ENCODE measurements around the gene EXOC7. TPM values are rescaled to one million over a fixed set of nuclear protein-coding genes. Genes with fewer than 3 reads are reported as not detected.
"Not testable (repeated sequence)": the region's sequence is repeated elsewhere in the genome, so short reads cannot be mapped to it uniquely, and the experiment has no call there.

Gene EXOC7
- total RNA-seq, 1 donor from 2014 or later = 132 TPM

DNA sequence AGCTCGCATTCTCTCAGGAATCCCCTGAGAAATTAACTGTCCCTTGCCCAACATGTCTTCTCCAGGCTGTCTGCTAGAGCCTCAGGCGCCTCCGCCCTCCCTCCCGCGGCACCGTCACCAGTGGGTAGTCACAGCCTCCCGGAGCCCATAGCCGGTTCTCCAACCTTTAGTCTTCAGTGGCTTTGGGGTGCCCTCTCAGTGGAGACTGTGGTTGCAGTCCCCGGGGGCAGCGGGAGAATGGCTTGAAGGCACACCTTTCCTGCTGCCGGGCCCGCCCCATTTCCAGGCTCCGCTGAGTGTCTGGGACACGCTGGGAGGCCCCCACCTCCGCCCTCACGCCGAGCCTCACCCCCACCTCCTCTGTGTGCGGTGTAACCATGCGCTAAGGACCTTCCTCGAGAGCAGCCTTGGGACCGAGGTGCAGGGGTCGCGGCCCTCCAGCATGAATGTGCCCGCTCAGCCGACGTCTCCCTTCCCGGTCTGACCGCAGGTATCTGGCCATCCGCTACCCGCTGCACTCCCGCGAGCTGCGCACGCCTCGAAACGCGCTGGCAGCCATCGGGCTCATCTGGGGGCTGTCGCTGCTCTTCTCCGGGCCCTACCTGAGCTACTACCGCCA, 27.3 kb downstream of the EXOC7 start:
- intact Hi-C loops (cut with micrococcal nuclease) = no loop called here

DNA sequence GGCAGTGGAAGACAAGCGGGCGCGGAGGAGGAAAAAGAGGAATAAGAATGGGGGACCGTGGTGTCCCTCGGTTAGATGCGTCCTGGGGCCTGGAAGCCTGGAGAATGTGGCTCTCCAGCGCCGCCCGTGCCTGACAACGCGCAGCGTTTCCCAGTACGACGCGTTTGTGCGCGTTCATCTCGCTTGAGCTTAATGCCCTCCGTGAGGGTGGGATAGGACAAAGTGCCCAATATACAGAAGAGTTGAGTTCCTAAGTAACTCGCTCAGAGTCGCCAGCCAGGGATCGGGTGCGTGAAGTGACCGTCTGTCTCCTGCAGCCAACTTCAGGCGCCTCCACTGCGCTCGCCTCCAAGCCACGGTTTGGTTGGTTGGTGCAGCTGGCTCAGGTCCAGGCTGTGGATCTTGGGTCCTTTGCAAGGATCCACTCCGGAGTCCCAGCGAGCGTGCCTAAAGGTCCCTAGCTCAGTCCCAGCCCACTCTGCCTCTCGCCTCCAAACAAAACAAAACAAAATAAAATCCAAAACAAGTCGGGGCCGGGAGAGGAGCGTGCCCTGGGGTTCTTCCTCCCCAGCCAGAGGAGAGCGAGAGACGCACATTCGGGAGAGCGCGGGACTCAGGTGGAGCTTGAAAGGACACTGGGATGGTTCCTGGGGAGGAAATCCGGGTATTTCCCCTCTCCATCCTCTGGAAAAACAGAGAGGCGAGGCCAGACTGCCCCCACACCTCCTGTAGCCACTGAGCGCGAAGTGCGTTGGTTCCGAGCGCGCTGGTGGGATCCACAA, 28.0 kb downstream of the EXOC7 start:
- intact Hi-C loops (cut with micrococcal nuclease) = no loop called here

DNA sequence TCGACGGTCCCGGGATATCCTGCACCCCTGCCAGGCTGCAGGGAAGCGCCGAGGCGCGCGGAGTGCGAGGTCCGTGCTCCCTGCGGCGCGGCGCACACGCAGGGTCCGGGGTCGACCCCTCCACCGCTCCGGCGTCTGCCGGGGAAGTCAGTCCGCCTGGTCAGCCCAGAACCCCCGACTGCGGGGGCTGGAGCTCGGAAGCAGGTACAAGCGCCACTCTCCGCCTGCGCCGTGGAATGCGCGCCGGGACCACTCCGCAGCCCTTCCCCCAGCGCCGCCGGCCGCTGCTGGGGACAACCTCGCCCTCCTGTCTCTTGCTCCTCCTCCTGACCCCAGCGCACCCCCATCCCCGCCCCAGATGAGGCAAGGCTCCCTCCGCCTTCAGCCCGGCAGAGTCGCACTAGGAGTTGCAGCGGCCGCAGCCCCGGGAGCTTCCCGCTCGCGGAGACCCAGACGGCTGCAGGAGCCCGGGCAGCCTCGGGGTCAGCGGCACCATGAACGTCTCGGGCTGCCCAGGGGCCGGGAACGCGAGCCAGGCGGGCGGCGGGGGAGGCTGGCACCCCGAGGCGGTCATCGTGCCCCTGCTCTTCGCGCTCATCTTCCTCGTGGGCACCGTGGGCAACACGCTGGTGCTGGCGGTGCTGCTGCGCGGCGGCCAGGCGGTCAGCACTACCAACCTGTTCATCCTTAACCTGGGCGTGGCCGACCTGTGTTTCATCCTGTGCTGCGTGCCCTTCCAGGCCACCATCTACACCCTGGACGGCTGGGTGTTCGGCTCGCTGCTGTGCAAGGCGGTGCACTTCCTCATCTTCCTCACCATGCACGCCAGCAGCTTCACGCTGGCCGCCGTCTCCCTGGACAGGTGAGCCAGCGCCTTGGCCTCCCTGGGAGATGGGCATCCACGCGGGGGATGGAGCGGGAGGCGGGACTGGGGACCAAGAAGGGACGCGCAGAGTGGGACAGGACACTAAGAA, 28.9 kb downstream of the EXOC7 start, which contains the start of gene GALR2:
GALR2 (plus strand) TSS at position 392 of the 974 bp plus-strand sequence; CDS start at position 495, 103 bp downstream.
- intact Hi-C loops (cut with micrococcal nuclease) = no loop called here

DNA sequence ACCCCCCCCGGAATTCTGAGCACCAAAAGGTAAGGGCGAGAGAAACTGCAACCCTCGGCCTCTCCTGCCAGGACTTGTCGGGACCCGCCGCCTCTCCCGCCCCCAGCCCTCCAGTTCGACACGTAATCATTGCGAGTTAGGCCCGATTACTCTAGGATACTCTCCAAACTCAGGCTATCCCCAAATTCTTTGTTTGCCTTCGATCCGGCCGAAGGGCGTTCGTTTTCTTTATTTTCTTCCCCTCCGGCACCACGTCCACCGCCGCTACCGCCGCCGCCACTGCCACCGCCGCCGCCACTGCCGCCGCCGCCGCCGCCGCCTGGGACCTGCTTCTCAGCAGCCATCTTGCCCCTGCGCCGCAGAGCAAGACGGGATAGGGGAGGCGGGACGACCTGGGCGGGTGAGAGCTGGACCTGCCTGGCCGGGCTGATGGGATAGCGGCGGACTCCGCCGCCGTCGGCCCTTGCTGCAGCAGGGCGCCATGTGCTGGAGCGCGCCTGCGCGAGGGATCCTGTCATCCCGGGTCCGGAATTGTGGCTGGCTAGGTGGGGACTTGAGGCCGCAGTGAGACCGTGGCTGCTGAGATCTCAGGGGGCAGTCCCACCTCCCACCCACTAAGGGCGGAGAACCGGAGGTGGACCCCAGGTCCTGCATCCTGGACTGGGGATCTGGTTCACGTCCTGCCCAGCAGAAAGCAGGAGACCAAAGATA, 31.3 kb downstream of the EXOC7 start, which contains the start of gene SRP68:
SRP68 (minus strand) TSS at position 370 of the 711 bp plus-strand sequence; CDS start at position 344, 26 bp downstream.
- intact Hi-C loops (cut with micrococcal nuclease) = loop anchor here (1.0 kb wide), 1 partner anchor 93 kb away; the partner anchor contains the start of genes ACOX1 and TEN1

DNA sequence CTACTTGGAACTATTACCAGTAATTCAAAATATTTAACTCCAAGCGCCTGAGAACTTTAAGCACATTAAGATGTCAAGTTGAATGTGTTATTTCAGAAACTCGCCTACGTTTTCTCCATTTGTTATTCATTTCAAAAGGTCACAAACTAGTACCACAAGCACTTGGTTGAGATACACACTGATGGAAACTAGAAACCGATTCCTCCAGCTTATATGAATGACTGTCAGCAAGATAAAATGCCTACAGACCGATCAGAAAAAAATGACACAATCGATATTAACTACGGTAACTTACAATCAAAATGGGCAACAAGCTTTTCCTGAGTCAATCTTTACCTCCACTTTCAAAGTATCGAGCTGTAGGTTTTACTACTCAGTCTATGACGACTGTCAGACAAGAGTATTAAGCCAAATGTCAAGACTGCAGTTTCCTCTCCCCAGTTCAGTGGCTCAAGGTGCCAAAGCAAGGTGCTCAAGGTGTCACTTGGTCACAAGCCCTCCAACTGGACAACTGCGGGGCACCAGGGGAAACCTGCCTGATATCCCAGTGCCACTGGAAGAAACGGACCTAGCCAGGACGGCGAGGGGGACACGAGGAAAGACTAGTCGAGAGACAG, 31.9 kb downstream of the EXOC7 start:
- intact Hi-C loops (cut with micrococcal nuclease) = loop anchor here (1.0 kb wide), 1 partner anchor 92 kb away; the partner anchor contains the start of genes ACOX1 and TEN1

DNA sequence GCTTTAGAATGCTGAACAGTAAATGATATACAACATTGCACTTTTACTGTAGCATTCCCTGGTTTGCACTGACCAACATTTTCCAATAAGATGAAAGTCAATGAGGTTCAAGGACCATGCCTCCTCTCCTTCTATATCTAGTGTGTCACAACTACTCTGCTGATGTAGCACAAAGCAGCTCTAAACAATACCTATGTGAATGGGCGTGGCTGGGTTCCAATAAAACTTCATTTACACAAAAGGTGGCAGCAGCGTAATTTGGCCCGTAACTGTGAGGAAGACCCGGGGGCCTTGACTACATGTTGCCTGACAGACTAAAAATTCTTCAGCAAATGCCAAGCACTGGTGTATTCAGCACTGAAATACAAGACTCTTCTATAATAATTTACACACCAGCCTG, 37.8 kb downstream of the EXOC7 start:
- intact Hi-C loops (cut with micrococcal nuclease) = no loop called here

GRCh38 chr17:76063875-76064546, 39.6 kb downstream of the EXOC7 start:
- intact Hi-C loops (cut with micrococcal nuclease) = no loop called here

DNA sequence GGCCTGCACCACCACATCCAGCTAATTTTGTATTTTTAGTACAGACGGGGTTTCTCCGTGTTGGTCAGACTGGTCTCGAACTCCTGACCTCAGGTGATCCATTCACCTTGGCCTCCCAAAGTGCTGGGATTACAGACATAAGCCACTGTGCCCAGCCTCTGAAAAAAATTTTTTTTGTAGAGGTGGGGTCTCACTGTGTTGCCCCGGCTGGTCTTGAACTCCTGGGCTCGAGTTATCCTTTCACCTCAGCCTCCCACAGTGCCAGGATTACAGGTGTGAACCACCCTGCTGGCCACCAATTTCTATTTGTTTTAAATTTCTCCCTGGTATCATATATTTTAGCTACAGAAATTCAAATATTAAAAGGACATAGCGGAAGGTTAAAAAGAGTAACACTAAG, 45.3 kb downstream of the EXOC7 start:
- intact Hi-C loops (cut with micrococcal nuclease) = not testable (repeated sequence)

GRCh38 chr17:76056882-76057281, 46.7 kb downstream of the EXOC7 start:
- intact Hi-C loops (cut with micrococcal nuclease) = no loop called here

DNA sequence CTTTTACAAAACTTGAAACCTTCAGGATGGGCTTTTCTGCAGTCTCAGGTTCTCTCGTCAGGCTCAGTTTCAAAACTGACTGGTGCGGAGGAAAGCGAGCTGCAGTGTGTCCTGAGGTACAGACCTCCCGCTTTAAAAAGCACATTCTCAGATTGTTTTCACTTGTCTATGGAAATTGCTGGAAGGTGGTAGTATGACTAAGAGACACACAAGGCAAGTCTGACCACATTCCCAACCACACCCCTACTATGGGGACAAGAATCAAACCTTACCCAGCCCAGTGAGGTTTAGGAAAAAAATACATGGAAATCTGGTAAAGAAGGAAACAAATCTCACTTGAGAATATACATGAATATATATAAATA, 49.5 kb downstream of the EXOC7 start:
- intact Hi-C loops (cut with micrococcal nuclease) = no loop called here

GRCh38 chr17:76053246-76054111, 50.1 kb downstream of the EXOC7 start:
- intact Hi-C loops (cut with micrococcal nuclease) = no loop called here

DNA sequence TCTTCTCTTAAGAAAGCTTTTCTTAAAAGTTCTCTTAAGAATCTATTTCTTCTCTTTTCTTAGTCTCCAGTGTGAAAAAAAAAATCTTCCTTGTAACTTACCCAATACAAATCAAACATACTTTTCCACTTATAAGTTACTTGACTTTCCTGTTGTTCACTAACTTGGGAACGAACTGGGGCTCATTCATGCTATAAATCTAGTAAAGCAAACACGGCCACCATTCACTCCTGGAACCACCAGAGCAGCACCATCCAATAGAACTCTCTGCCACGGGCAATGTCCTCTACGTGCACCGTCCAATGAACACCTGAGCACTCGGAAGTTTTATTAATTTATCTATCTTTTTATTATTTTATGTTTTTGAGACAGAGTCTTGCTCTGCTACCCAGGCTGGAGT, 52.0 kb downstream of the EXOC7 start:
- intact Hi-C loops (cut with micrococcal nuclease) = no loop called here

GRCh38 chr17:76050538-76051467, 52.8 kb downstream of the EXOC7 start:
- intact Hi-C loops (cut with micrococcal nuclease) = no loop called here

- intact Hi-C loops (cut with micrococcal nuclease) = no loop called here
Measured at GRCh38 chr17:76049836-76050537, 53.6 kb downstream of the EXOC7 start.

DNA sequence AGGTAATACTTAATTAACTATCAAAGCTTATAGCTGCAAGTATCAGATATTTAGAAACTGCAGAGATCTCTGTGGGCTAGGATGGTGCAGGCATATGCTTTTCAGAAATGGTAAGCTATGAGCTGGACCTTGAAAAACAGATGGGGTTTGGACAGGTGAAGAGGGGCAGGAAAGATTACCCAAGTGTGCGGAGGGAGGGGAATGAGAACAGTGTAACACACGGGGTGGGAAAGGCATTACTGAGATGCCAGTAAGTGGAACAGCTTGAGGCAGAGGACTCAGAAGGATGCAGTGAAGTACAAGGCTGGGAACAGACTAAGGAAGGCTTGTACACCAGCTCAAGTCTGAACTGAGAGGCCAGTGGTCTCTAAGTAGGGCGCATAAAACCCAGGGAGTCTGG, 54.3 kb downstream of the EXOC7 start:
- intact Hi-C loops (cut with micrococcal nuclease) = no loop called here

GRCh38 chr17:76048711-76049110, 54.9 kb downstream of the EXOC7 start:
- intact Hi-C loops (cut with micrococcal nuclease) = no loop called here

GRCh38 chr17:76048025-76048605, 55.5 kb downstream of the EXOC7 start:
- intact Hi-C loops (cut with micrococcal nuclease) = no loop called here

Data from T-helper 2 cell treated with Interferon-gamma antibody and Interleukin-4, amounts not matched to agents 100 ng/mL and 5 ng/mL, for 36 hours (primary cell).